ENCODE results near the gene PCGF3.
"Not testable (repeated sequence)": the region's sequence is repeated elsewhere in the genome, so short reads cannot be mapped to it uniquely, and the experiment has no call there.

Gene PCGF3

GRCh38 chr4:664713-665231 lies 40.9 kb upstream of the PCGF3 start:
- no peaks in the 10 kb centered on the region for H3K9me3 Mint-ChIP-seq (ENCODE audit: low read depth)

GRCh38 chr4:665381-665750 lies 40.3 kb upstream of the PCGF3 start:
- peak overlapping the region; percentile 79 for H3K4me3 Mint-ChIP-seq
- peaks cover 10% of the 10 kb centered on the region for H3K4me1 Mint-ChIP-seq (ENCODE audit: low read depth)
- H3K27me3 Mint-ChIP-seq, result no peaks in the 10 kb centered on the region
- H3K27ac Mint-ChIP-seq, result no peak overlapping the region
- H3K36me3 Mint-ChIP-seq, result peaks cover 5% of the 10 kb centered on the region
- no peaks in the 10 kb centered on the region for H3K9me3 Mint-ChIP-seq (ENCODE audit: low read depth)

More at GRCh38 chr4:664713-665231, 40.9 kb upstream of the PCGF3 start:
- H3K27me3 Mint-ChIP-seq, result no peaks in the 10 kb centered on the region
- H3K4me3 Mint-ChIP-seq, result peak overlapping the region; percentile 79
- H3K4me1 Mint-ChIP-seq (ENCODE audit: low read depth), result peaks cover 12% of the 10 kb centered on the region
- peak overlapping the region; percentile 42 for H3K27ac Mint-ChIP-seq
- H3K36me3 Mint-ChIP-seq, result peaks cover 5% of the 10 kb centered on the region

GRCh38 chr4:665751-666435 lies 39.7 kb upstream of the PCGF3 start:
- Mint-ChIP-seq H3K27ac (no peak overlapping the region), H3K4me1 (ENCODE audit: low read depth) (peaks cover 10% of the 10 kb centered on the region), H3K27me3 (no peaks in the 10 kb centered on the region), H3K36me3 (peaks cover 5% of the 10 kb centered on the region), H3K9me3 (ENCODE audit: low read depth) (no peaks in the 10 kb centered on the region), H3K4me3 (no peak overlapping the region)

GRCh38 chr4:666436-666810 lies 39.2 kb upstream of the PCGF3 start:
- Mint-ChIP-seq H3K36me3 (peaks cover 3% of the 10 kb centered on the region), H3K4me1 (ENCODE audit: low read depth) (peaks cover 10% of the 10 kb centered on the region), H3K27ac (no peak overlapping the region), H3K9me3 (ENCODE audit: low read depth) (no peaks in the 10 kb centered on the region), H3K4me3 (no peak overlapping the region), H3K27me3 (no peaks in the 10 kb centered on the region)

GRCh38 chr4:666822-667544 lies 38.6 kb upstream of the PCGF3 start:
- Mint-ChIP-seq H3K4me3 (no peak overlapping the region), H3K4me1 (ENCODE audit: low read depth) (peaks cover 10% of the 10 kb centered on the region), H3K27me3 (no peaks in the 10 kb centered on the region), H3K27ac (no peak overlapping the region), H3K9me3 (ENCODE audit: low read depth) (no peaks in the 10 kb centered on the region), H3K36me3 (peaks cover 3% of the 10 kb centered on the region)

- H3K4me3 Mint-ChIP-seq, result no peak overlapping the region
- peaks cover 3% of the 10 kb centered on the region for H3K36me3 Mint-ChIP-seq
- H3K9me3 Mint-ChIP-seq (ENCODE audit: low read depth), result no peaks in the 10 kb centered on the region
- no peaks in the 10 kb centered on the region for H3K27me3 Mint-ChIP-seq
- H3K27ac Mint-ChIP-seq, result no peak overlapping the region
- H3K4me1 Mint-ChIP-seq (ENCODE audit: low read depth), result peaks cover 8% of the 10 kb centered on the region
Measured at GRCh38 chr4:667545-667925, 38.1 kb upstream of the PCGF3 start.

GRCh38 chr4:668219-668618 lies 37.4 kb upstream of the PCGF3 start:
- H3K27me3 Mint-ChIP-seq; H3K4me1 Mint-ChIP-seq (ENCODE audit: low read depth); H3K27ac Mint-ChIP-seq; H3K9me3 Mint-ChIP-seq (ENCODE audit: low read depth); H3K4me3 Mint-ChIP-seq; H3K36me3 Mint-ChIP-seq: not testable (repeated sequence)

- not testable (repeated sequence) for H3K9me3 Mint-ChIP-seq (ENCODE audit: low read depth); H3K4me3 Mint-ChIP-seq; H3K27ac Mint-ChIP-seq; H3K4me1 Mint-ChIP-seq (ENCODE audit: low read depth); H3K27me3 Mint-ChIP-seq; H3K36me3 Mint-ChIP-seq
Measured at GRCh38 chr4:669806-670559, 35.6 kb upstream of the PCGF3 start.

GRCh38 chr4:671769-672168 lies 33.9 kb upstream of the PCGF3 start:
- H3K4me3 Mint-ChIP-seq, result no peak overlapping the region

GRCh38 chr4:673349-674091 lies 32.1 kb upstream of the PCGF3 start:
- peak overlapping the region; percentile 89 for H3K4me3 Mint-ChIP-seq
- peaks cover 6% of the 10 kb centered on the region for H3K4me1 Mint-ChIP-seq (ENCODE audit: low read depth)
- peak overlapping the region; percentile 54 for H3K27ac Mint-ChIP-seq

More at GRCh38 chr4:671769-672168, 33.9 kb upstream of the PCGF3 start:
- Mint-ChIP-seq H3K9me3 (ENCODE audit: low read depth) (no peaks in the 10 kb centered on the region), H3K4me1 (ENCODE audit: low read depth) (peaks cover 6% of the 10 kb centered on the region), H3K27me3 (no peaks in the 10 kb centered on the region), H3K27ac (no peak overlapping the region), H3K36me3 (peaks cover 6% of the 10 kb centered on the region)

GRCh38 chr4:674172-675035 lies 31.2 kb upstream of the PCGF3 start, which contains the start of the genes ATP5ME and MYL5:
Gene ATP5ME, minus strand, starts transcription at chr4:674276. Its CDS starts 29 bp downstream, at chr4:674247.
Gene MYL5, plus strand, starts transcription at chr4:674542. Its CDS starts 3,485 bp downstream, at chr4:678027.
- H3K4me1 Mint-ChIP-seq (ENCODE audit: low read depth), result peaks cover 6% of the 10 kb centered on the region
- peak within 1 kb of the TSS; percentile 89 for H3K4me3 Mint-ChIP-seq
- H3K27ac Mint-ChIP-seq, result peak within 1 kb of the TSS; percentile 81
- H3K9me3 Mint-ChIP-seq (ENCODE audit: low read depth), result no peaks in the 10 kb centered on the region
- H3K36me3 Mint-ChIP-seq, result peaks cover 6% of the 10 kb centered on the region
- H3K27me3 Mint-ChIP-seq, result no peaks in the 10 kb centered on the region

More at GRCh38 chr4:673349-674091, 32.1 kb upstream of the PCGF3 start:
- Mint-ChIP-seq H3K27me3 (no peaks in the 10 kb centered on the region), H3K9me3 (ENCODE audit: low read depth) (no peaks in the 10 kb centered on the region), H3K36me3 (peaks cover 6% of the 10 kb centered on the region)

- H3K36me3 Mint-ChIP-seq, result peaks cover 6% of the 10 kb centered on the region
Measured at GRCh38 chr4:675036-675882, 30.4 kb upstream of the PCGF3 start.

More at GRCh38 chr4:675036-675882, 30.4 kb upstream of the PCGF3 start:
- Mint-ChIP-seq H3K27ac (peak overlapping the region; percentile 68), H3K4me3 (peak overlapping the region; percentile 86), H3K4me1 (ENCODE audit: low read depth) (peaks cover 6% of the 10 kb centered on the region), H3K9me3 (ENCODE audit: low read depth) (no peaks in the 10 kb centered on the region), H3K27me3 (no peaks in the 10 kb centered on the region)

All from activated naive CD8-positive, alpha-beta T cell (primary cell).